HG02840 (cell line): ENCODE results near the gene COL15A1.
"Not testable (repeated sequence)": the region's sequence is repeated elsewhere in the genome, so short reads cannot be mapped to it uniquely, and the experiment has no call there.

Experiments
- ATAC-seq: cut with Tn5 transposase; IDR thresholded peaks from one replicate; pipeline ENCODE4 v1.9.1; 2021; ENCODE audit warnings: mild to moderate bottlenecking, moderate library complexity, moderate number of reproducible peaks; ENCODE audit not compliant: unreplicated experiment, low FRiP score

COL15A1 gene

GRCh38 chr9:98943682-98944056, at the start of gene COL15A1:
TSS of gene COL15A1 (plus strand) at chr9:98943907. CDS start at chr9:98944062, 155 bp downstream.
- no peak for ATAC-seq

- ATAC-seq: no peak
Measured at GRCh38 chr9:98894171-98894570, 49.5 kb upstream of the COL15A1 start.

- no peak for ATAC-seq
Measured at GRCh38 chr9:98894761-98895160, 48.9 kb upstream of the COL15A1 start.

GRCh38 chr9:98896632-98897031, 47.1 kb upstream of the COL15A1 start:
- no peak for ATAC-seq

- no peak for ATAC-seq
Measured at GRCh38 chr9:98897745-98898144, 46.0 kb upstream of the COL15A1 start.

GRCh38 chr9:98899408-98900056, 44.2 kb upstream of the COL15A1 start:
- ATAC-seq: no peak

- ATAC-seq: no peak
Measured at GRCh38 chr9:98900244-98900643, 43.5 kb upstream of the COL15A1 start.

- no peak for ATAC-seq
Measured at GRCh38 chr9:98900725-98901124, 43.0 kb upstream of the COL15A1 start.

GRCh38 chr9:98901843-98902242, 41.9 kb upstream of the COL15A1 start:
- not testable (repeated sequence) for ATAC-seq

- ATAC-seq: no peak
Measured at GRCh38 chr9:98902516-98902915, 41.2 kb upstream of the COL15A1 start.

- ATAC-seq: no peak
Measured at GRCh38 chr9:98902925-98903324, 40.8 kb upstream of the COL15A1 start.

- no peak for ATAC-seq
Measured at GRCh38 chr9:98903961-98904411, 39.7 kb upstream of the COL15A1 start.

GRCh38 chr9:98905015-98905414, 38.7 kb upstream of the COL15A1 start:
- ATAC-seq: no peak

GRCh38 chr9:98906273-98907040, 37.2 kb upstream of the COL15A1 start:
- ATAC-seq: no peak

GRCh38 chr9:98907055-98907454, 36.7 kb upstream of the COL15A1 start:
- no peak for ATAC-seq

GRCh38 chr9:98908897-98909634, 34.6 kb upstream of the COL15A1 start:
- ATAC-seq: no peak

GRCh38 chr9:98909935-98910334, 33.8 kb upstream of the COL15A1 start:
- no peak for ATAC-seq

- no peak for ATAC-seq
Measured at GRCh38 chr9:98911042-98911441, 32.7 kb upstream of the COL15A1 start.

- ATAC-seq: not testable (repeated sequence)
Measured at GRCh38 chr9:98911738-98912137, 32.0 kb upstream of the COL15A1 start.

- ATAC-seq: no peak
Measured at GRCh38 chr9:98912450-98912849, 31.3 kb upstream of the COL15A1 start.

GRCh38 chr9:98913044-98913443, 30.7 kb upstream of the COL15A1 start:
- no peak for ATAC-seq
